DOHH2 (cell line): ENCODE data around the gene STUB1.

Experiments used
- CTCF ChIP-seq: fragments of 200-600 bp; sonication (generic); IDR thresholded peaks from one replicate; pipeline ENCODE4 v1.5.1; 2014; ENCODE audit warnings: antibody characterized with exemption, mild to moderate bottlenecking, low read depth, low read length; ENCODE audit not compliant: poor library complexity, severe bottlenecking
- EZH2phosphoT487 ChIP-seq: fragments of 200-600 bp; sonication (generic); IDR thresholded peaks from 2 replicates; pipeline ENCODE4 v1.6.1; 2017; ENCODE audit warnings: borderline replicate concordance, mild to moderate bottlenecking, antibody characterized with exemption, low read length, moderate library complexity, mixed read lengths

GRCh38 chr16:693766-694165 is 13.6 kb downstream of the STUB1 start:
- no peak for TF ChIP-seq CTCF
- TF ChIP-seq EZH2phosphoT487: no peak
